CD8-positive, alpha-beta memory T cell (primary cell): ENCODE data around the gene EP400. TPM values are rescaled to one million over a fixed set of nuclear protein-coding genes. Genes with fewer than 3 reads are reported as not detected.

Experiments
- CTCF ChIA-PET: fragments of 350-600 bp; sonication (Branson Sonifier 250); formaldehyde crosslinking; loops from one replicate; lab custom pipeline; 2021; ENCODE audit warnings: antibody characterized with exemption; lab: Charles Lee
- POLR2A ChIA-PET: fragments of 350-600 bp; sonication (Branson Sonifier 250); formaldehyde crosslinking; loops from one replicate; lab custom pipeline; 2021; ENCODE audit warnings: antibody characterized with exemption; lab: Charles Lee
- DNase-seq, 5 donors: peaks; one replicate each; pipeline versions ENCODE4 v3.0.0 to v3.0.0-alpha.2; 2020 to 2022; ENCODE audit warnings: mixed read lengths in 1 of 5
- H3K27ac ChIP-seq: one replicate; pipeline ENCODE4 v1.7.0; 2013; ENCODE audit warnings: low read depth, mild to moderate bottlenecking, low read length, moderate library complexity
- H3K27me3 ChIP-seq: 2 replicates; pipeline ENCODE4 v1.7.0; 2013; ENCODE audit warnings: low read length, mild to moderate bottlenecking; ENCODE audit not compliant: insufficient read depth, poor library complexity, severe bottlenecking
- H3K36me3 ChIP-seq: 2 replicates; pipeline ENCODE4 v1.7.0; 2013; ENCODE audit warnings: mild to moderate bottlenecking, low read length, moderate library complexity; ENCODE audit not compliant: insufficient read depth
- H3K4me1 ChIP-seq: 2 replicates; pipeline ENCODE4 v1.7.0; 2013; ENCODE audit warnings: mild to moderate bottlenecking, low read length, moderate library complexity; ENCODE audit not compliant: insufficient read depth
- H3K4me3 ChIP-seq: 2 replicates; pipeline ENCODE4 v1.7.0; 2013; ENCODE audit warnings: mild to moderate bottlenecking, low read length
- H3K9me3 ChIP-seq: 2 replicates; pipeline ENCODE4 v1.7.0; 2013; ENCODE audit warnings: mild to moderate bottlenecking, low read length
- H3K27ac Mint-ChIP-seq, 8 donors: one replicate each; pipeline ENCODE4 v1.8.0; 2020 to 2021; ENCODE audit warnings: mixed read lengths in 8 of 8, mild to moderate bottlenecking in 6 of 8, inconsistent platforms in 3 of 8, moderate library complexity in 3 of 8
- H3K27me3 Mint-ChIP-seq, 2 donors: one replicate each; pipeline ENCODE4 v1.8.0; 2020 to 2021; ENCODE audit warnings: mixed read lengths in 2 of 2, mild to moderate bottlenecking in 1 of 2, moderate library complexity in 1 of 2
- H3K36me3 Mint-ChIP-seq, 3 donors: one replicate each; pipeline ENCODE4 v1.8.0; 2020 to 2021; ENCODE audit warnings: mixed read lengths in 3 of 3, inconsistent platforms in 1 of 3, mild to moderate bottlenecking in 1 of 3
- H3K4me1 Mint-ChIP-seq, 3 donors: one replicate each; pipeline ENCODE4 v1.8.0; 2020 to 2021; ENCODE audit warnings: mixed read lengths in 3 of 3, inconsistent platforms in 1 of 3, mild to moderate bottlenecking in 1 of 3
- H3K4me3 Mint-ChIP-seq, 7 donors: one replicate each; pipeline ENCODE4 v1.8.0; 2020 to 2021; ENCODE audit warnings: mixed read lengths in 7 of 7, mild to moderate bottlenecking in 6 of 7, moderate library complexity in 4 of 7, inconsistent platforms in 2 of 7
- H3K9me3 Mint-ChIP-seq, 5 donors: one replicate each; pipeline ENCODE4 v1.8.0; 2020 to 2022; ENCODE audit warnings: mixed read lengths in 5 of 5, mild to moderate bottlenecking in 3 of 5, moderate library complexity in 2 of 5, inconsistent platforms in 1 of 5
- polyA plus RNA-seq: library from polyadenylated mRNA; unstranded; fragments of 300-500 nt; fragmentation: Illumina TruSeq; gene quantifications from one replicate; pipeline ENCODE4 v1.2.3, GENCODE V29; 2021
- total RNA-seq, 2 experiments: library from RNA; stranded (reverse); gene quantifications; one replicate each; pipeline ENCODE4 v1.2.3, GENCODE V29; 2021

The EP400 gene
- total and polyA plus RNA-seq, 3 experiments from 2014 or later: 4.3 to 48.8 (median 47.9) TPM

DNA sequence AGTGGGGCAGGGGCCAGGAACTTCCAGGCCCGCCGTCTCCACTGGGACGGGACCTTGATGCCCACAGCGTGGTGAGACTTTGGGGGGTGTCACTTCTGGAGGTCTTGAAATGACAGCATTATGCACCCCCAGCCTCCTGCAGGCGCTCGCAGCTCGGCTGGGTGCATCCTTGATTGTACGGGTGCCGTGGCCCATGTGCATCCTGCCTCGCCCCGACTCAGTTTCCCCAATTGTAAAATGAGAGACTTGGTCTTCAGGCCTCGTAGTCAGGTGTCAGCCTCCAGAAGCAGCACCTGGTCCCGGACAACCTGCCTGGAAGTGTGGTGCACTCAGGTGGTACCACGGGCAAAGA is 29.6 kb upstream of the EP400 start:
- ChIA-PET POLR2A (no interaction called here), CTCF (no interaction called here)
- Mint-ChIP-seq H3K27ac (no peak overlapping the region), H3K4me1 (peaks cover 5 to 8% (median 6%) of the 10 kb centered on the region in 3 donors), H3K4me3 (no peak overlapping the region), H3K27me3 (no peaks in the 10 kb centered on the region), H3K36me3 (peaks cover 0 to 27% (median 3%) of the 10 kb centered on the region in 3 donors), H3K9me3 (no peaks in the 10 kb centered on the region)
- H3K9me3 ChIP-seq: no peaks in the 10 kb centered on the region
- no peak overlapping the region for H3K4me3 ChIP-seq
- no peaks in the 10 kb centered on the region for H3K36me3 ChIP-seq
- no peak overlapping the region for H3K27ac ChIP-seq
- no peaks in the 10 kb centered on the region for H3K4me1 ChIP-seq
- DNase-seq: no peak
- H3K27me3 ChIP-seq: no peaks in the 10 kb centered on the region

- Histone ChIP-seq H3K4me1 (no peaks in the 10 kb centered on the region), H3K27ac (no peak overlapping the region), H3K9me3 (no peaks in the 10 kb centered on the region), H3K4me3 (no peak overlapping the region), H3K36me3 (no peaks in the 10 kb centered on the region), H3K27me3 (no peaks in the 10 kb centered on the region)
- no peaks in the 10 kb centered on the region for H3K9me3 Mint-ChIP-seq
- H3K4me1 Mint-ChIP-seq: peaks cover 5 to 8% (median 6%) of the 10 kb centered on the region in 3 donors
- H3K27me3 Mint-ChIP-seq: no peaks in the 10 kb centered on the region
- H3K4me3 Mint-ChIP-seq: no peak overlapping the region
- peaks cover 0 to 21% (median 3%) of the 10 kb centered on the region in 3 donors for H3K36me3 Mint-ChIP-seq
- no peak overlapping the region for H3K27ac Mint-ChIP-seq
- POLR2A ChIA-PET: no interaction called here
- CTCF ChIA-PET: no interaction called here
- DNase-seq: no peak
Measured at GRCh38 chr12:131920902-131921840, 28.6 kb upstream of the EP400 start.

DNA sequence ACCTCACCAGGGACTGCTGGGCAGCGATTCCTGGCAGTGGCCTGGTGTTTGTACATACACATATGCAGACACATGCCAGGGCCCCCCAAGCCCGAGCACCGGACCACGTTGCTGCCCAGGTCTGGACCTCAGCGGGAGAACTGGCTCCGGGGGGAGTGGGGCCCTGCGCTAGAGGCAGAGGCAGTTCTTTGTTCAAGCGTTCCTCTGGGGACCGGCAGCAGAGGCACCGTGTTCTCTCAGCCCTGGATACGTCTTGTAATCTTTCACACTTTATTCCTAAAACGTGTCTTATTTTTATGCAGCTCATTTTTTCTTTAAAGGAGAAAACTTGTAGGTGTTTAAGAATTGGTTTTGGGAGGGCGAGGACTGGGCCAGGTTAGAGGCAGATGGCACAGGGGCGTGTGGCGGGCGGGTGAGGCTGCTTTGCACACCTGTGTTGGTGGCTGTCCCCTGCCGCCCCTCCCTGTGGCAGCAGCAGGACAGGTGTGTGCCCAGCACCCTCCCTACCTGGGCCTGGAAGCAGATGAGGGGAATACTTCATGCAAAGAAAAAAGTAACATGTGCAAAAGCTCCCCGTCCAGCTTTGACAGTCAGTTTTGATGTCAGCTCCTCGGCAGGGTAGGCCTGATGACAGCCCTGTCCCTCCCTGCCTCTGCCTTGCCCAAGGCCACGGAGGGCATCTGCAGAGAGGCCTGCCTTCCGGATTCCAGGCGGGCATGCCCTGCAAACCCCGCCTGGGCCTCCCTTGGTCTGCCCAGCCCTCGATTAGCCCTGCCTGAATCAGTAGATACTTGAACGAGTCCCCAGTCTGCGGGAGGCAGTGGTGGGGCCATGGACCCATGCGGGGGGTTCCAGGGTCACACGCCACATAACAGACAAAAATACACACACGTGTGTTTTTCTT is 27.6 kb upstream of the EP400 start:
- Histone ChIP-seq H3K9me3 (no peaks in the 10 kb centered on the region), H3K27me3 (no peaks in the 10 kb centered on the region), H3K36me3 (no peaks in the 10 kb centered on the region), H3K27ac (no peak overlapping the region), H3K4me3 (no peak overlapping the region), H3K4me1 (no peaks in the 10 kb centered on the region)
- POLR2A ChIA-PET: no interaction called here
- peaks cover 5 to 8% (median 6%) of the 10 kb centered on the region in 3 donors for H3K4me1 Mint-ChIP-seq
- no peaks in the 10 kb centered on the region for H3K27me3 Mint-ChIP-seq
- CTCF ChIA-PET: no interaction called here
- no peak for DNase-seq
- peak overlapping the region in 1 of 7 donors; percentile 13 for H3K4me3 Mint-ChIP-seq
- H3K9me3 Mint-ChIP-seq: no peaks in the 10 kb centered on the region
- peak overlapping the region in 3 of 8 donors; percentile 29 to 51 (median 50) for H3K27ac Mint-ChIP-seq
- H3K36me3 Mint-ChIP-seq: peaks cover 0 to 21% (median 3%) of the 10 kb centered on the region in 3 donors

GRCh38 chr12:131922772-131923171 is 27.0 kb upstream of the EP400 start:
- H3K27me3 ChIP-seq: no peaks in the 10 kb centered on the region
- ChIA-PET POLR2A (no interaction called here), CTCF (no interaction called here)
- Mint-ChIP-seq H3K4me3 (no peak overlapping the region), H3K36me3 (peaks cover 0 to 21% (median 3%) of the 10 kb centered on the region in 3 donors), H3K9me3 (no peaks in the 10 kb centered on the region), H3K27me3 (no peaks in the 10 kb centered on the region), H3K27ac (peak overlapping the region in 2 of 8 donors; percentile 29), H3K4me1 (peaks cover 7 to 9% (median 7%) of the 10 kb centered on the region in 3 donors)
- H3K9me3 ChIP-seq: no peaks in the 10 kb centered on the region
- no peak overlapping the region for H3K27ac ChIP-seq
- H3K4me3 ChIP-seq: no peak overlapping the region
- no peaks in the 10 kb centered on the region for H3K36me3 ChIP-seq
- no peaks in the 10 kb centered on the region for H3K4me1 ChIP-seq
- no peak for DNase-seq

GRCh38 chr12:131923260-131923659 is 26.5 kb upstream of the EP400 start:
- H3K4me3 ChIP-seq: no peak overlapping the region
- H3K36me3 ChIP-seq: no peaks in the 10 kb centered on the region
- peaks cover 4% of the 10 kb centered on the region for H3K4me1 ChIP-seq
- no peaks in the 10 kb centered on the region for H3K9me3 ChIP-seq
- peaks cover 9 to 14% (median 11%) of the 10 kb centered on the region in 3 donors for H3K4me1 Mint-ChIP-seq
- CTCF ChIA-PET: no interaction called here
- H3K9me3 Mint-ChIP-seq: no peaks in the 10 kb centered on the region
- peaks cover 0 to 21% (median 3%) of the 10 kb centered on the region in 3 donors for H3K36me3 Mint-ChIP-seq
- H3K27ac ChIP-seq: no peak overlapping the region
- H3K4me3 Mint-ChIP-seq: no peak overlapping the region
- no peaks in the 10 kb centered on the region for H3K27me3 Mint-ChIP-seq
- no peak overlapping the region for H3K27ac Mint-ChIP-seq
- H3K27me3 ChIP-seq: no peaks in the 10 kb centered on the region
- DNase-seq: no peak
- POLR2A ChIA-PET: no interaction called here

- H3K27ac Mint-ChIP-seq: peak overlapping the region in 3 of 8 donors; percentile 17 to 93 (median 51)
Measured at GRCh38 chr12:131927110-131928079, 22.3 kb upstream of the EP400 start.

More at GRCh38 chr12:131927110-131928079, 22.3 kb upstream of the EP400 start:
- Mint-ChIP-seq H3K4me1 (peaks cover 18 to 27% (median 26%) of the 10 kb centered on the region in 3 donors), H3K36me3 (peaks cover 0 to 15% (median 3%) of the 10 kb centered on the region in 3 donors), H3K27me3 (no peaks in the 10 kb centered on the region), H3K4me3 (peak overlapping the region; percentile 85 to 96 (median 90)), H3K9me3 (no peaks in the 10 kb centered on the region)
- POLR2A ChIA-PET: interaction anchor here (0.5 to 0.7 kb wide), 4 partner anchors 10 to 220 kb away, joined by 3 to 9 read pairs (median 4); no protein-coding TSS in a partner anchor
- no peaks in the 10 kb centered on the region for H3K27me3 ChIP-seq
- no peak overlapping the region for H3K27ac ChIP-seq
- H3K4me3 ChIP-seq: no peak overlapping the region
- no peak for DNase-seq
- CTCF ChIA-PET: interaction anchor here (0.8 to 1.0 kb wide), 2 partner anchors 19 to 22 kb away, joined by 3 to 4 read pairs; partner anchors contain the start of gene EP400
- H3K4me1 ChIP-seq: peaks cover 14% of the 10 kb centered on the region
- H3K9me3 ChIP-seq: no peaks in the 10 kb centered on the region
- peaks cover 7% of the 10 kb centered on the region for H3K36me3 ChIP-seq
